Neuron (in vitro differentiated cells): ENCODE data around the gene PITPNM1.

Source experiments
- H2AFZ ChIP-seq: one replicate; pipeline ENCODE4 v1.6.1; 2013; ENCODE audit warnings: low read depth, mild to moderate bottlenecking, inconsistent platforms, low read length, moderate library complexity
- H3K27me3 ChIP-seq: one replicate; pipeline ENCODE4 v1.6.1; 2013; ENCODE audit warnings: low read length; ENCODE audit not compliant: insufficient read depth
- H3K36me3 ChIP-seq: one replicate; pipeline ENCODE4 v1.6.1; 2013; ENCODE audit warnings: low read length; ENCODE audit not compliant: insufficient read depth
- H3K4me1 ChIP-seq: one replicate; pipeline ENCODE4 v1.6.1; 2013; ENCODE audit warnings: low read length; ENCODE audit not compliant: insufficient read depth
- H3K4me3 ChIP-seq: 2 replicates; pipeline ENCODE4 v1.5.1; 2013; ENCODE audit warnings: mild to moderate bottlenecking, low read length, moderate library complexity
- H3K9me3 ChIP-seq: one replicate; pipeline ENCODE4 v1.6.1; 2013; ENCODE audit warnings: low read length

PITPNM1 gene

GRCh38 chr11:67495234-67496005, 9.7 kb downstream of the PITPNM1 start:
- H3K27me3 ChIP-seq = no peaks in the 10 kb centered on the region
- no peak overlapping the region for H2AFZ ChIP-seq
- H3K9me3 ChIP-seq = no peaks in the 10 kb centered on the region
- peaks cover 66% of the 10 kb centered on the region for H3K36me3 ChIP-seq
- H3K4me3 ChIP-seq = no peak overlapping the region
- peaks cover 4% of the 10 kb centered on the region for H3K4me1 ChIP-seq

- Histone ChIP-seq H2AFZ (no peak overlapping the region), H3K36me3 (peaks cover 70% of the 10 kb centered on the region), H3K9me3 (no peaks in the 10 kb centered on the region), H3K4me1 (peaks cover 6% of the 10 kb centered on the region), H3K27me3 (no peaks in the 10 kb centered on the region), H3K4me3 (no peak overlapping the region)
These were observed 10.6 kb downstream of the PITPNM1 start for GRCh38 chr11:67494371-67495233.

- H3K4me1 ChIP-seq = peaks cover 6% of the 10 kb centered on the region
- H3K36me3 ChIP-seq = peaks cover 70% of the 10 kb centered on the region
- H2AFZ ChIP-seq = no peak overlapping the region
- no peaks in the 10 kb centered on the region for H3K9me3 ChIP-seq
- no peak overlapping the region for H3K4me3 ChIP-seq
- no peaks in the 10 kb centered on the region for H3K27me3 ChIP-seq
These were observed 11.4 kb downstream of the PITPNM1 start for GRCh38 chr11:67493548-67494370.

- Histone ChIP-seq H2AFZ (no peak overlapping the region), H3K9me3 (no peaks in the 10 kb centered on the region), H3K4me1 (peaks cover 6% of the 10 kb centered on the region), H3K36me3 (peaks cover 72% of the 10 kb centered on the region), H3K4me3 (no peak overlapping the region), H3K27me3 (no peaks in the 10 kb centered on the region)
These were observed 12.2 kb downstream of the PITPNM1 start for GRCh38 chr11:67492801-67493547.

- Histone ChIP-seq H3K4me1 (peaks cover 6% of the 10 kb centered on the region), H3K36me3 (peaks cover 71% of the 10 kb centered on the region), H3K27me3 (no peaks in the 10 kb centered on the region), H3K9me3 (no peaks in the 10 kb centered on the region), H3K4me3 (no peak overlapping the region), H2AFZ (no peak overlapping the region)
These were observed 13.0 kb downstream of the PITPNM1 start for GRCh38 chr11:67492069-67492727.

- Histone ChIP-seq H3K4me3 (no peak overlapping the region), H3K27me3 (no peaks in the 10 kb centered on the region), H3K36me3 (peaks cover 67% of the 10 kb centered on the region), H3K9me3 (no peaks in the 10 kb centered on the region), H3K4me1 (peaks cover 6% of the 10 kb centered on the region), H2AFZ (no peak overlapping the region)
These were observed 13.7 kb downstream of the PITPNM1 start for GRCh38 chr11:67491276-67492068.

GRCh38 chr11:67490727-67491065, 14.5 kb downstream of the PITPNM1 start:
- H3K9me3 ChIP-seq = no peaks in the 10 kb centered on the region
- peaks cover 62% of the 10 kb centered on the region for H3K36me3 ChIP-seq
- no peak overlapping the region for H2AFZ ChIP-seq
- H3K4me3 ChIP-seq = no peak overlapping the region
- peaks cover 6% of the 10 kb centered on the region for H3K4me1 ChIP-seq
- H3K27me3 ChIP-seq = no peaks in the 10 kb centered on the region

GRCh38 chr11:67489885-67490726, 15.1 kb downstream of the PITPNM1 start:
- no peak overlapping the region for H3K4me3 ChIP-seq
- H3K4me1 ChIP-seq = peaks cover 6% of the 10 kb centered on the region
- H3K9me3 ChIP-seq = no peaks in the 10 kb centered on the region
- no peak overlapping the region for H2AFZ ChIP-seq
- H3K27me3 ChIP-seq = no peaks in the 10 kb centered on the region
- H3K36me3 ChIP-seq = peaks cover 56% of the 10 kb centered on the region

GRCh38 chr11:67489203-67489884, 15.8 kb downstream of the PITPNM1 start:
- H3K4me1 ChIP-seq = peaks cover 6% of the 10 kb centered on the region
- H3K9me3 ChIP-seq = no peaks in the 10 kb centered on the region
- no peak overlapping the region for H2AFZ ChIP-seq
- peaks cover 55% of the 10 kb centered on the region for H3K36me3 ChIP-seq
- no peaks in the 10 kb centered on the region for H3K27me3 ChIP-seq
- no peak overlapping the region for H3K4me3 ChIP-seq

GRCh38 chr11:67486481-67487195, 18.5 kb downstream of the PITPNM1 start:
- H3K4me3 ChIP-seq = no peak overlapping the region

More at GRCh38 chr11:67486481-67487195, 18.5 kb downstream of the PITPNM1 start:
- H2AFZ ChIP-seq = no peak overlapping the region
- H3K4me1 ChIP-seq = peaks cover 12% of the 10 kb centered on the region
- H3K9me3 ChIP-seq = no peaks in the 10 kb centered on the region
- H3K27me3 ChIP-seq = no peaks in the 10 kb centered on the region
- H3K36me3 ChIP-seq = peaks cover 30% of the 10 kb centered on the region
